ENCODE results near the gene CD4. TPM values are rescaled to one million over a fixed set of nuclear protein-coding genes. Genes with fewer than 3 reads are reported as not detected.

CD4 gene
- total RNA-seq, 4 donors from 2014 or later: 1.8 to 12.9 (median 3.8) TPM

DNA sequence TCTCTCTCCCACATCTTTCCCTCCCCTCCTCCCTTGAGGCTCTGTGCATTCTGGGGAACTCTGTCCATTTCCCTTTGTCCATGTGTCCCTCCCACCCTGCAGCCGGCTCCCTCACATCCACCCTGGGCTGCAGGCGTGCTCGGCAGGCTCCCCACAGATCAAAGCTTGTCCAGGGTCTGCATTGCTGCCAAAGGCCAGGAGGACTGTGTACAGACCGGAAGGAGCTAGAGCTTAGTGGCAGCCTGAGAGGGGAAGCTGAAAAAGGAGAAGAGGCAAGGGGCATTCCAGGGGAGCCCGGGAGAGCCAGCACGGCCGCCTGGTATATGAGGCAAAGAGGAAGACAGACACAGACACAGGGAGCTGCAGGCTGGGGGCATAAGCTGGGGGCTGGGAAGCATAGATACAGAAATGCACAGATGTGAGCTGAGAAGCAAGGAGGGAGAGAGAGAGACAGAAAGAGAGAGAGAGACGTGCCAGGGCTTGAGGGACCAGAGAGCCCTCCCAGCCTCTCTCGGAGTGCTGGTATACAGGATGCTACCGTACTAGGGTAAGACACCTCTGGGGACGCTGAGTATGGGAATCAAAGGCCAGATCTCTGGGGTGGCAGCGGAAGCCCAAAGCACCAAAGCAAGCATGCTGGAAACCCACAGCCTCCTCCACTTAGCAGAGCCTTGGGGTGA lies 3.3 kb downstream of the CD4 start:
- ATAC-seq (peak in 1 of 2 donors; percentile 51), DNase-seq (peak; percentile 25)
- no peak overlapping the region for H3K4me3 ChIP-seq
- no peaks in the 10 kb centered on the region for H3K9me3 ChIP-seq
- H3K27ac ChIP-seq: no peak overlapping the region
- in situ Hi-C loops (cut with MboI; ENCODE audit: low sequenced_read_pairs in 4 of 4) (no loop called here), intact Hi-C loops (cut with DNase I; ENCODE audit: low total_unique reads) (no loop called here)
- H3K36me3 ChIP-seq: no peaks in the 10 kb centered on the region
- H3K4me1 ChIP-seq: no peaks in the 10 kb centered on the region
- H3K27me3 ChIP-seq: peaks cover 0 to 3% (median 0%) of the 10 kb centered on the region in 3 donors
- no peak for TF ChIP-seq CTCF (IDR thresholded peaks at IDR 0.05 in 4 of 5, conservative IDR thresholded peaks at IDR 0.05 in 1 of 5)
- no peak for TF ChIP-seq POLR2A (IDR thresholded peaks at IDR 0.05)

DNA sequence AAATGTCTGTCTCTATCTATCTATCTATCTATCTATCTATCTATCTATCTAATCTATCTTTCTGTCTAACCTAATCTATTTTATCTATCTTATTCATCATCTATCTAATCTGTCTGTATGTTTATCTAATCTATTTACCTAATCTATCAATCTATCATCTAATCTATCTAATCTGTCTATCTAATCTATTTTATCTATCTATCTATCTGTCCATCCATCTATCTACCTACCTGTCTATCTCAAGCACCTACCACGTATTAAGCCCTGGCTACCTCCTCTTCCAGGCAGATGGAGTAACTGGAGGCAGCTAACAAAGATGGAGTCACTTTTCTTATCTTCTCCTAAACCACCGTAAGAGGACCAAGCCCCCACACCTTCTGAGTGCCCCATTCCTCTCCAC lies 5.8 kb downstream of the CD4 start:
- TF ChIP-seq CTCF (IDR thresholded peaks at IDR 0.05 in 4 of 5, conservative IDR thresholded peaks at IDR 0.05 in 1 of 5) (no peak), POLR2A (IDR thresholded peaks at IDR 0.05) (no peak)
- no peak overlapping the region for H3K4me3 ChIP-seq
- no peak for ATAC-seq
- peaks cover 0 to 3% (median 0%) of the 10 kb centered on the region in 3 donors for H3K27me3 ChIP-seq
- no peaks in the 10 kb centered on the region for H3K9me3 ChIP-seq
- H3K36me3 ChIP-seq: no peaks in the 10 kb centered on the region
- intact Hi-C loops (cut with DNase I; ENCODE audit: low total_unique reads): no loop called here
- H3K4me1 ChIP-seq: no peaks in the 10 kb centered on the region
- H3K27ac ChIP-seq: no peak overlapping the region
- in situ Hi-C loops (cut with MboI; ENCODE audit: low sequenced_read_pairs in 4 of 4): no loop called here
- DNase-seq: no peak

DNA sequence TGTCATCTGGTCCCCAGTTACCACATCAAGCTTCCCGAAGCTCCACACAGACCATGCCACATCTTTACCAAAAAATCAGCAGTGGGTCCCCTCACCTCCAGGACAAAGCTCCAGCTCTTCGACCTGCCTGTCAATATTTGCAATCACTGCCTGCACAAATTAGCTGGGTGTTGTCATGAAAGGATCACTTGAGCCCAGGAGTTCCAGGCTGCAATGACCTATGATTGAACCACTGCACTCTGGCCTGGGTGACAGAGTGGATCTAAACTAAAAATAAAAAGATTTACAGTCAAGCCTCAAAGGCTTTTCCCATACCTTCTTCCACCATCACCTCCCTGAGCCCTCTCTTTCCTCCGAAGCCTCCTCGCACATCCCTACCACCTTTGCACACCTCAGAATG lies 7.2 kb downstream of the CD4 start:
- no peak for DNase-seq

DNA sequence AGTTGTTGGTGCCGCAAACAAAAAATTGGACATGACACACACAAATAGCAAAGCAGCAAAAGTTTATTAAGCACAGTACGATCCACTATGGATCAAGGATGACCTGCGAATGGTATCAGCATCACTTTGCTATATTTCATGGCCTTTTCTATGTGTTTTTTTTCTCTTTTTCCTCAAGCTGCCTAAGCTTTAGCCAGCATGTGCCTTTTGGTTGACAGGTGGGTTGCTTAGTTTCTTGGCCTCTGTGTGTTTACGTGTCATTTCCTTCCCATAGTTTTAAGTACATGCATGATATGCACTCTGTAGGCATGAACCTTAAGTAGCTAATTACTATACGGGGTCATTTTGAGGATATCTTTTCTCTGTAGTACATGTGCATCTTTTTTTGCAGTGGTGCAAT lies 9.8 kb downstream of the CD4 start:
- H3K4me3 ChIP-seq: no peak overlapping the region
- H3K9me3 ChIP-seq: no peaks in the 10 kb centered on the region
- H3K27ac ChIP-seq: no peak overlapping the region
- H3K4me1 ChIP-seq: no peaks in the 10 kb centered on the region
- intact Hi-C loops (cut with DNase I; ENCODE audit: low total_unique reads): no loop called here
- no peak for DNase-seq
- no peak for ATAC-seq
- H3K27me3 ChIP-seq: peaks cover 0 to 3% (median 0%) of the 10 kb centered on the region in 3 donors
- TF ChIP-seq CTCF (IDR thresholded peaks at IDR 0.05 in 4 of 5, conservative IDR thresholded peaks at IDR 0.05 in 1 of 5) (no peak), POLR2A (IDR thresholded peaks at IDR 0.05) (no peak)
- in situ Hi-C loops (cut with MboI; ENCODE audit: low sequenced_read_pairs in 4 of 4): no loop called here
- no peaks in the 10 kb centered on the region for H3K36me3 ChIP-seq

More for the DNA sequence above, 7.2 kb downstream of the CD4 start:
- no peak for ATAC-seq
- Histone ChIP-seq H3K27ac (no peak overlapping the region), H3K4me1 (no peaks in the 10 kb centered on the region), H3K27me3 (peaks cover 0 to 3% (median 0%) of the 10 kb centered on the region in 3 donors), H3K36me3 (no peaks in the 10 kb centered on the region), H3K9me3 (no peaks in the 10 kb centered on the region), H3K4me3 (no peak overlapping the region)
- in situ Hi-C loops (cut with MboI; ENCODE audit: low sequenced_read_pairs in 4 of 4) (no loop called here), intact Hi-C loops (cut with DNase I; ENCODE audit: low total_unique reads) (no loop called here)
- TF ChIP-seq POLR2A (IDR thresholded peaks at IDR 0.05) (no peak), CTCF (IDR thresholded peaks at IDR 0.05 in 4 of 5, conservative IDR thresholded peaks at IDR 0.05 in 1 of 5) (no peak)

DNA sequence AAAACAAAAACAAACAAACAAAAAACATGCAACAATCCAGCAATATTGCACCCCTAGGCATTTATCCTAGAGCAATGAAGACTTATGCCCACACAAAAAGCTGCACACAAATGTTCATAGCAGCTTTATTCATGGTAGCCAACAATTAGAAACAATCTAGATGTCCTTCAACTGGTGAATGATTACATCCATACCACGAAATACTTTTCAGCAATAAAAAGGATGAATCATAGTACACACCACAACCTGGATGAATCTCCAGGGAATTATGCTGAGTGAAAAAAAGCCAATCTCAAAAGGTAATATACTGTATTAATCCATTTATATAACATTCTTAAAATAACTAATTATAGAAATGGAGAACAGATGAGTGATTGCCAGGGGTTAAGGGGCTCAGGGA lies 17.8 kb downstream of the CD4 start:
- intact Hi-C loops (cut with DNase I; ENCODE audit: low total_unique reads): no loop called here
- Histone ChIP-seq H3K36me3 (no peaks in the 10 kb centered on the region), H3K9me3 (no peaks in the 10 kb centered on the region), H3K27me3 (no peaks in the 10 kb centered on the region), H3K4me3 (no peak overlapping the region), H3K27ac (no peak overlapping the region), H3K4me1 (no peaks in the 10 kb centered on the region)
- TF ChIP-seq CTCF (IDR thresholded peaks at IDR 0.05 in 4 of 5, conservative IDR thresholded peaks at IDR 0.05 in 1 of 5) (no peak), POLR2A (IDR thresholded peaks at IDR 0.05) (no peak)
- ATAC-seq (no peak), DNase-seq (no peak)
- in situ Hi-C loops (cut with MboI; ENCODE audit: low sequenced_read_pairs in 4 of 4): no loop called here
